ENCODE data around the gene POLA2. TPM values are rescaled to one million over a fixed set of nuclear protein-coding genes. Genes with fewer than 3 reads are reported as not detected.

Gene POLA2
- total RNA-seq, 4 donors from 2014 or later: 7.7 to 18.5 (median 13.2) TPM

GRCh38 chr11:65215441-65216076 lies 46.2 kb upstream of the POLA2 start:
- ATAC-seq: no peak
- Histone ChIP-seq H3K9me3 (no peaks in the 10 kb centered on the region), H3K4me3 (no peak overlapping the region), H3K27ac (no peak overlapping the region), H3K4me1 (no peaks in the 10 kb centered on the region), H3K36me3 (peaks cover 0 to 18% of the 10 kb centered on the region in 2 donors), H3K27me3 (no peaks in the 10 kb centered on the region)
- 92 to 97% methylated on average over 19 to 24 of the region's 24 CpGs for WGBS, 2 donors (ENCODE audit: low coverage in 1 of 2)
- no peak for TF ChIP-seq POLR2A (IDR thresholded peaks at IDR 0.05)
- TF ChIP-seq, protein P1, sequence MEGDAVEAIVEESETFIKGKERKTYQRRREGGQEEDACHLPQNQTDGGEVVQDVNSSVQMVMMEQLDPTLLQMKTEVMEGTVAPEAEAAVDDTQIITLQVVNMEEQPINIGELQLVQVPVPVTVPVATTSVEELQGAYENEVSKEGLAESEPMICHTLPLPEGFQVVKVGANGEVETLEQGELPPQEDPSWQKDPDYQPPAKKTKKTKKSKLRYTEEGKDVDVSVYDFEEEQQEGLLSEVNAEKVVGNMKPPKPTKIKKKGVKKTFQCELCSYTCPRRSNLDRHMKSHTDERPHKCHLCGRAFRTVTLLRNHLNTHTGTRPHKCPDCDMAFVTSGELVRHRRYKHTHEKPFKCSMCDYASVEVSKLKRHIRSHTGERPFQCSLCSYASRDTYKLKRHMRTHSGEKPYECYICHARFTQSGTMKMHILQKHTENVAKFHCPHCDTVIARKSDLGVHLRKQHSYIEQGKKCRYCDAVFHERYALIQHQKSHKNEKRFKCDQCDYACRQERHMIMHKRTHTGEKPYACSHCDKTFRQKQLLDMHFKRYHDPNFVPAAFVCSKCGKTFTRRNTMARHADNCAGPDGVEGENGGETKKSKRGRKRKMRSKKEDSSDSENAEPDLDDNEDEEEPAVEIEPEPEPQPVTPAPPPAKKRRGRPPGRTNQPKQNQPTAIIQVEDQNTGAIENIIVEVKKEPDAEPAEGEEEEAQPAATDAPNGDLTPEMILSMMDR (IDR thresholded peaks at IDR 0.05): no peak
- no peak for TF ChIP-seq EP300 (IDR thresholded peaks at IDR 0.05)
- TF ChIP-seq POLR2AphosphoS5 (IDR thresholded peaks at IDR 0.05): no peak

DNA sequence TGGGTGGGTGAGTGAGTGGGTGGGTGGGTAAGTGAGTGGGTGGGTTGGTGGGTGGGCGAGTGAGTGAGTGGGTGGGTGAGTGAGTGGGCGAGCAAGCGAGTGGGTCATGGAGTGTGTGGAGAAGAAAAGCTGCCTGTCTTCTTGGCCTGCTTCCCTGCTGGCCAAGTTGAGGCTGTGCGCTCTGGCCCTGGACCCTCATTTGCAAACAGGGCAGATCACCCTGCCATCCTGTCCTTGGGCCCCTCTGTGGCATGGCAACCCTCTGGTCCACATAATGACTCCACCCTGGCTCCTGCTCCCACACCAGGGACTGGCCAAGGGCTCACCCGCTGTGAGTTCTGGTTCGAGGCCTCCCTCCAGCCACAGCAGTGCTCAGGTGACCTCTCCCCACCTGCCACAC lies 44.9 kb upstream of the POLA2 start:
- H3K27me3 ChIP-seq: no peaks in the 10 kb centered on the region
- H3K27ac ChIP-seq: no peak overlapping the region
- no peaks in the 10 kb centered on the region for H3K4me1 ChIP-seq
- TF ChIP-seq EP300 (IDR thresholded peaks at IDR 0.05) (no peak), POLR2AphosphoS5 (IDR thresholded peaks at IDR 0.05) (no peak), POLR2A (IDR thresholded peaks at IDR 0.05) (no peak)
- TF ChIP-seq, protein P1 (IDR thresholded peaks at IDR 0.05): no peak
- WGBS, 2 donors (ENCODE audit: low coverage in 1 of 2): 82% methylated on average over 5 of the region's 6 CpGs; no CpG with 5 or more reads in 1 of the 2 donors
- H3K36me3 ChIP-seq: peaks cover 0 to 5% of the 10 kb centered on the region in 2 donors
- no peaks in the 10 kb centered on the region for H3K9me3 ChIP-seq
- ATAC-seq: no peak
- no peak overlapping the region for H3K4me3 ChIP-seq

GRCh38 chr11:65217441-65218423 lies 44.0 kb upstream of the POLA2 start:
- ATAC-seq: no peak
- 87% methylated on average over 8 of the region's 19 CpGs; no CpG with 5 or more reads in 1 of the 2 donors for WGBS, 2 donors (ENCODE audit: low coverage in 1 of 2)
- no peaks in the 10 kb centered on the region for H3K27me3 ChIP-seq
- TF ChIP-seq POLR2AphosphoS5 (IDR thresholded peaks at IDR 0.05) (no peak), EP300 (IDR thresholded peaks at IDR 0.05) (no peak)
- TF ChIP-seq, protein P1 (IDR thresholded peaks at IDR 0.05): no peak
- no peaks in the 10 kb centered on the region for H3K36me3 ChIP-seq
- no peaks in the 10 kb centered on the region for H3K9me3 ChIP-seq
- H3K4me3 ChIP-seq: no peak overlapping the region
- no peak overlapping the region for H3K27ac ChIP-seq
- no peaks in the 10 kb centered on the region for H3K4me1 ChIP-seq

- no peak for ATAC-seq
- Histone ChIP-seq H3K36me3 (no peaks in the 10 kb centered on the region), H3K4me3 (no peak overlapping the region), H3K4me1 (no peaks in the 10 kb centered on the region), H3K9me3 (no peaks in the 10 kb centered on the region), H3K27ac (no peak overlapping the region), H3K27me3 (no peaks in the 10 kb centered on the region)
- TF ChIP-seq, protein P1 (IDR thresholded peaks at IDR 0.05): no peak
- no peak for TF ChIP-seq POLR2A (IDR thresholded peaks at IDR 0.05)
- no peak for TF ChIP-seq POLR2AphosphoS5 (IDR thresholded peaks at IDR 0.05)
- no peak for TF ChIP-seq EP300 (IDR thresholded peaks at IDR 0.05)
- WGBS, 2 donors (ENCODE audit: low coverage in 1 of 2): 89% methylated on average over 8 of the region's 9 CpGs; no CpG with 5 or more reads in 1 of the 2 donors
Observed at GRCh38 chr11:65218446-65218845, 43.3 kb upstream of the POLA2 start.
